HG03565 (cell line): Measurements from ENCODE around the gene NPLOC4.

Source experiments
- ATAC-seq: cut with Tn5 transposase; IDR thresholded peaks from one replicate; pipeline ENCODE4 v1.9.1; 2021; ENCODE audit warnings: mild to moderate bottlenecking, moderate library complexity; ENCODE audit not compliant: unreplicated experiment

NPLOC4 gene

GRCh38 chr17:81509972-81510784, 126.7 kb downstream of the NPLOC4 start:
- ATAC-seq = no peak

DNA sequence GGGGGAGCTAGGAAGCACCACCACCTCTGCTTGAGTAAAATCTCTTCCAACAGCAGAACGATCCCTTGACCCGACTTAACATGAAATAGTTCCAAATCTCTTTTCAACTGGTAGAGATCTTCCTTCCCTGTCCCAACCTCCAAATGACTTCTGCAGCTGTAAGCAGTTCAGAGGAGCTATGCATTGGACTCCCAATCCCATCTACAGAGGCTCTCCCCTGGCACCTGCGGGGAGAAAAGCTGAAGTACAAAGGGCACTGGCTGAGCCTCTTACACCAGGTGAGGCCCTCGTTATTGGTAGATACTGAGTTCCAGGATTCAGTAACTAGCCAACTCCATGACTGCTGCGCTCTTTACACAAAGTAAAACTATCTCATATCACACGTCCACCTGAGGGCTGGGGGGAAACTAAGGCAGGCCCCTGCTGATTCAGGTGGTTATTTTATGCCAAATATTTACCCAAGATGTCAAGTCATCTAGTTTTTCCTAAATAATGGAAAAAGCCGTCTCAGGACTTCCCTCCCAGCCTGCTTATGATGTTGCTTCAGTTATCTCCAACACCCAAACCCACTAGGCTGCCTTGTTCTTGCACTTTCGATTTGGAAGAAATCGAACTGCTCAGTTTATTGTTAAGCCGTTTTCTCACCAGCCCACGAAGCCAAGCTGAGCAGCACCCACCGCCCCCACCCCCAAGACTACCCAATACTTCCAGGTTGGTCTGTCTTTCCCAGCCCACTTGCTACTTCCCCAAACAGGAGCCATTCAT, 127.5 kb downstream of the NPLOC4 start:
- ATAC-seq = no peak

DNA sequence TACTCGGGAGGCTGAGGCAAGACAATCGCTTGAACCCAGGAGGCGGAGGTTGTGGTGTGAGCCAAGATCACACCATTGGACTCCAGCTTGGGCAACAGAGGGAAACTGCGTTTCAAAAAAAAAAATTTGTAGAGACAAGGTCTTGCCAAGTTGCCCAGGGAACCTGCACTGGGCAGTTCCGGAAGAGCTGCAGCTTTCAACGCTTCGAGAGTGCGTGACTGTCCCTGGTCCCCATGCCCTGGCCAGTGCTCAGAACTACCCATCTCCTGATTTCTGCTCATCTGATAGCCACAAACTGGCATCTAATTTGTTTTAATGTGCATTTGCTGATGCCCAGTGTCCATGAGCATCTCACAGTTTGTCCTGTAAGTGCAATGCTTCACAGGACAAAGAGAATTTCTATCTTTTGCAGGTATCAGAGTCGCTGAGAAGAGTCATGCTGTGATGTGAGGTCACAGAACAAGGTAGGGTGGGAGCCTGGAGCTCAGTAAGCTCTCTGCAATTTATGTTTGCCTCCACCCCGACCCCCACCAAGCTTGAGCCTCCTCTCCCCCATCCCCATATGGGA, 128.2 kb downstream of the NPLOC4 start:
- ATAC-seq = no peak
